SK-N-SH (cell line): ENCODE results near the gene PRKCQ. TPM values are rescaled to one million over a fixed set of nuclear protein-coding genes. Genes with fewer than 3 reads are reported as not detected.

Source experiments
- CTCF ChIA-PET: fragments of 300-600, 350-600 bp; formaldehyde crosslinking; extraction: SDS; loops from one replicate; lab custom pipeline; 2021; lab: Yijun Ruan, JAX
- POLR2A ChIA-PET: fragments of 350-600 bp; sonication (Branson Sonifier 250); formaldehyde crosslinking; extraction: SDS; loops from one replicate; lab custom pipeline; 2020; ENCODE audit warnings: antibody characterized with exemption, inconsistent platforms; lab: Yijun Ruan, JAX
- DNase-seq: peaks from one replicate; pipeline ENCODE4 v3.0.0; 2012
- H2AFZ ChIP-seq: fragments of 200-600 bp; sonication (generic); 2 replicates; pipeline ENCODE4 v1.8.1; 2016; ENCODE audit warnings: antibody characterized with exemption, mild to moderate bottlenecking, low read depth
- H3F3A ChIP-seq: fragments of 200-600 bp; sonication (generic); replicated peaks from 2 replicates; pipeline ENCODE3; 2016; ENCODE audit warnings: antibody characterized with exemption, mild to moderate bottlenecking; ENCODE audit not compliant: insufficient read depth
- H3K27ac ChIP-seq, 2 experiments: fragments of 200-500 bp in 1 of 2; fragments of 200-600 bp in 1 of 2; sonication (Bioruptor generic) in 1 of 2; sonication (generic), shearing (Covaris generic) in 1 of 2; 2 replicates each; pipeline versions ENCODE4 v1.5.1 to v1.6.1; 2014 to 2016; ENCODE audit warnings: low read depth in 2 of 2, inconsistent platforms in 1 of 2, low read length in 1 of 2, mild to moderate bottlenecking in 1 of 2, mixed read lengths in 1 of 2
- H3K27me3 ChIP-seq: fragments of 200-600 bp; sonication (generic), shearing (Covaris generic); 2 replicates; pipeline ENCODE4 v1.6.1; 2016; ENCODE audit warnings: mixed run types; ENCODE audit not compliant: insufficient read depth
- H3K36me3 ChIP-seq, 2 experiments: fragments of 200-500 bp in 1 of 2; fragments of 200-600 bp in 1 of 2; sonication (Bioruptor generic) in 1 of 2; sonication (generic) in 1 of 2; replicated peaks in 1 of 2; 2 replicates each; pipeline versions ENCODE3 to v1.5.1; 2014 to 2016; ENCODE audit warnings: low read length in 1 of 2, mild to moderate bottlenecking in 1 of 2; ENCODE audit not compliant: insufficient read depth in 2 of 2, control insufficient read depth in 1 of 2
- H3K4me1 ChIP-seq, 2 experiments: fragments of 200-500 bp in 1 of 2; fragments of 200-600 bp in 1 of 2; sonication (Bioruptor generic) in 1 of 2; sonication (generic), shearing (Covaris generic) in 1 of 2; 2 replicates each; pipeline versions ENCODE4 v1.5.1 to v1.6.1; 2014 to 2016; ENCODE audit warnings: low read depth in 1 of 2, low read length in 1 of 2, mixed run types in 1 of 2; ENCODE audit not compliant: insufficient read depth in 2 of 2, control insufficient read depth in 1 of 2
- H3K4me2 ChIP-seq: fragments of 200-600 bp; sonication (generic), shearing (Covaris generic); 2 replicates; pipeline ENCODE4 v1.6.1; 2017; ENCODE audit warnings: mixed run types
- H3K4me3 ChIP-seq, 2 experiments: fragments of 200-500 bp in 1 of 2; fragments of 200-600 bp in 1 of 2; sonication (Bioruptor generic) in 1 of 2; sonication (generic), shearing (Covaris generic) in 1 of 2; 2 replicates each; pipeline versions ENCODE4 v1.5.1 to v1.8.1; 2014 to 2016; ENCODE audit warnings: low read depth in 2 of 2, inconsistent platforms in 1 of 2, low read length in 1 of 2, mild to moderate bottlenecking in 1 of 2, mixed read lengths in 1 of 2, moderate library complexity in 1 of 2
- H3K79me2 ChIP-seq: fragments of 200-600 bp; sonication (generic); 2 replicates; pipeline ENCODE4 v1.8.1; 2017; ENCODE audit warnings: mild to moderate bottlenecking; ENCODE audit not compliant: insufficient read depth
- H3K9ac ChIP-seq: fragments of 200-600 bp; sonication (generic); 2 replicates; pipeline ENCODE4 v1.6.1; 2017; ENCODE audit warnings: mixed run types
- H3K9me2 ChIP-seq: fragments of 200-600 bp; sonication (generic); 2 replicates; pipeline ENCODE4 v1.6.1; 2017; ENCODE audit warnings: mixed run types
- H3K9me3 ChIP-seq: fragments of 200-600 bp; sonication (generic); 2 replicates; pipeline ENCODE4 v1.6.1; 2017; ENCODE audit warnings: mixed run types, mild to moderate bottlenecking, moderate library complexity
- H4K20me1 ChIP-seq: fragments of 200-600 bp; sonication (generic); 2 replicates; pipeline ENCODE4 v1.6.1; 2017; ENCODE audit warnings: mild to moderate bottlenecking, mixed run types; ENCODE audit not compliant: insufficient read depth
- CTCF ChIP-seq: fragments of 200-600 bp; sonication (generic); IDR thresholded peaks from 2 replicates; pipeline ENCODE4 v1.6.1; 2017; ENCODE audit warnings: antibody characterized with exemption, mild to moderate bottlenecking, moderate library complexity
- ELF1 ChIP-seq: IDR thresholded peaks from 2 replicates; pipeline ENCODE4 v1.4.0; 2012
- EP300 ChIP-seq, 2 experiments: IDR thresholded peaks; 2 replicates each; pipeline versions ENCODE4 v1.4.0 to v1.6.1; 2012; ENCODE audit warnings: borderline replicate concordance in 1 of 2, low read depth in 1 of 2, low read length in 1 of 2
- JUND ChIP-seq: IDR thresholded peaks from 2 replicates; pipeline ENCODE4 v1.4.0; 2012
- MEF2A ChIP-seq: IDR thresholded peaks from 2 replicates; pipeline ENCODE4 v1.4.0; 2012; ENCODE audit warnings: low read depth, borderline replicate concordance
- MXI1 ChIP-seq: IDR thresholded peaks from 2 replicates; pipeline ENCODE4 v1.6.1; 2012; ENCODE audit warnings: mild to moderate bottlenecking, low read depth, low read length, improper control_type of control experiment
- NFIC ChIP-seq: IDR thresholded peaks from 2 replicates; pipeline ENCODE4 v1.4.0; 2012; ENCODE audit warnings: borderline replicate concordance
- RXRA ChIP-seq: IDR thresholded peaks from 2 replicates; pipeline ENCODE4 v1.4.0; 2012; ENCODE audit warnings: low read depth, mild to moderate bottlenecking, borderline replicate concordance
- SIN3A ChIP-seq: IDR thresholded peaks from 2 replicates; pipeline ENCODE4 v1.6.1; 2012; ENCODE audit warnings: low read depth, mild to moderate bottlenecking, low read length, moderate library complexity, borderline replicate concordance
- SMC3 ChIP-seq: IDR thresholded peaks from 2 replicates; pipeline ENCODE4 v1.6.1; 2012; ENCODE audit warnings: low read depth, low read length, improper control_type of control experiment
- TAF1 ChIP-seq: IDR thresholded peaks from 2 replicates; pipeline ENCODE4 v1.6.1; 2012; ENCODE audit warnings: low read depth, mild to moderate bottlenecking, low read length, moderate library complexity, borderline replicate concordance
- USF1 ChIP-seq: IDR thresholded peaks from 2 replicates; pipeline ENCODE4 v1.4.0; 2012; ENCODE audit warnings: low read depth, borderline replicate concordance
- ZBTB33 ChIP-seq: IDR thresholded peaks from 2 replicates; pipeline ENCODE4 v1.4.0; 2012; ENCODE audit warnings: low read depth, borderline replicate concordance
- WGBS: methylation state at CpG from one replicate; pipeline ENCODE4 v1.1.6; 2017; ENCODE audit warnings: low lambda C conversion rate; 5-methylcytosine and 5-hydroxymethylcytosine counted together
- polyA plus RNA-seq, 3 experiments: library from polyadenylated mRNA; depleted of rRNA; stranded (reverse); fragments of >200 nt; gene quantifications; 2 replicates each; pipeline ENCODE4 v1.2.3, GENCODE V29; 2012

The PRKCQ gene
- polyA plus RNA-seq, 1 of the 3 experiments (the other 2 are of a cell fraction) = 0.18 TPM

DNA sequence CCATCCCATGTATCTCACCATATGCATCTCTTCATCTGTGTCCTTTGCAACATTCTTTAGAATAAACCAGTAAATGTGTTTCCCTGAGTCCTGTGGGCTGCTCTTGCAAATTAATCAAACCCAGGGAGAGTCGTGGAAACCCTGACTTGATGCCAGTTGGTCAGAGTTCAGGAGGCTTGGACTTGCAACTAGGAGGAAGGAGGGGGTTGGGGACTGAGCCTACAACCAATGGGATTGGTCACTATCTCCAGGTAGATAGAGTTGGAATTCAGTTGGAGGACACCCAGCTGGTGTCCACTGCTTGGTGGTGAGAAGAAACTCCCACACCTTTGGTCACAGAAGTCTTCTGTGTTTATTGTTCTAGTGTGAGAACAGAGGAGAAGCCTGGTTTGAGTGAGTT, 38.3 kb upstream of the PRKCQ start:
- no peaks in the 10 kb centered on the region for H4K20me1 ChIP-seq
- no peaks in the 10 kb centered on the region for H3F3A ChIP-seq
- no peaks in the 10 kb centered on the region for H3K79me2 ChIP-seq
- TF ChIP-seq MEF2A = no peak
- no peak for TF ChIP-seq JUND
- no peak for TF ChIP-seq TAF1
- TF ChIP-seq ELF1 = no peak
- TF ChIP-seq SIN3A = no peak
- TF ChIP-seq MXI1 = no peak
- no peak for TF ChIP-seq CTCF
- TF ChIP-seq ZBTB33 = no peak
- H3K36me3 ChIP-seq = no peaks in the 10 kb centered on the region
- H3K9me2 ChIP-seq = no peaks in the 10 kb centered on the region
- CTCF ChIA-PET = no interaction called here
- POLR2A ChIA-PET = no interaction called here
- DNase-seq = no peak
- H3K27ac ChIP-seq = no peak overlapping the region
- no peak overlapping the region for H2AFZ ChIP-seq
- no peak overlapping the region for H3K4me2 ChIP-seq
- H3K27me3 ChIP-seq = no peaks in the 10 kb centered on the region
- H3K4me1 ChIP-seq = no peaks in the 10 kb centered on the region
- 0% methylated on average over 1 of the region's 1 CpG for WGBS
- no peak overlapping the region for H3K4me3 ChIP-seq
- no peak overlapping the region for H3K9ac ChIP-seq
- no peaks in the 10 kb centered on the region for H3K9me3 ChIP-seq

DNA sequence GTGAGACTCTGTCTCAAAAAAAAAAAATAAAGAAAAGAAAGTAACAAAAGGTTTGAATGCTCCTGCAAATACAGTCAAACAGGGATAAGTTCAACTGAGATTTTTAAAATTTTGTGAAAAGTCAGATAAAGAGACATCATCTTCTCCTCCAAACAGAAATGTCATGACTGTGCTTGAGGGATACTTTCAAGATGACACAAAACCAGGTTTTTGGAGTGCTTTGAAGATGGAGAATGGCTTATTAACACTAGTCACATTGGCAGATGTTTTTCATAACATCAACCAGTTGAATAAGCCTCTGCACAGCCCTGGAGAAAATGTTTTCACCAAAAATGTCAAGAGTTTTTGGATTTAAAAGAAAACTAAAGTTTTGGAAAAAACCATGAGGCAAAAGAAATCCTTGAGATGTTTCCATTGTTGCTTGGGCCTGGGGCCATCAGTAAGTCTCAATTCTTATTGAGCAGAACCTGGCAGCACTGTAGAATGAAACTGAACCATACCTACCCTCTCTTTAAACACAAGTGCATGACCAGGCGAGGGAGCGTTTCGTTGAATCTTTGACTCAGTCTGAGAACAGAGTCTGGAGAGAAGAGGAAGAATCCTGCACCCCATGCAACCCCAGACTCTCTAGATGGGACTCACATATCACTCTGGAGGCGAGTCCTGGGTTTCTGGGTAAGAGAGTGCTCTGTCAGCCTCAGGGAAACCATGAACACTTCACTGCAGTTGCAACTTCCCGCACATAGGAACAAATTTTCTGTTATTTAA, 37.4 kb upstream of the PRKCQ start:
- no peaks in the 10 kb centered on the region for H3K79me2 ChIP-seq
- H3K36me3 ChIP-seq = no peaks in the 10 kb centered on the region
- no peak overlapping the region for H3K9ac ChIP-seq
- H3F3A ChIP-seq = no peaks in the 10 kb centered on the region
- TF ChIP-seq USF1 (no peak), SMC3 (no peak), TAF1 (no peak), NFIC (no peak), EP300 (IDR thresholded peaks at IDR 0.05; ENCODE audit: borderline replicate concordance in 1 of 2, low read depth in 1 of 2, low read length in 1 of 2) (no peak), RXRA (no peak)
- H3K9me3 ChIP-seq = no peaks in the 10 kb centered on the region
- no peak overlapping the region for H2AFZ ChIP-seq
- 33% methylated on average over 5 of the region's 5 CpGs for WGBS
- no peaks in the 10 kb centered on the region for H3K27me3 ChIP-seq
- no peaks in the 10 kb centered on the region for H3K4me1 ChIP-seq
- ChIA-PET CTCF (no interaction called here), POLR2A (no interaction called here)
- no peak overlapping the region for H3K4me3 ChIP-seq
- no peak for DNase-seq
- no peaks in the 10 kb centered on the region for H4K20me1 ChIP-seq
- no peak overlapping the region for H3K27ac ChIP-seq
- H3K9me2 ChIP-seq = no peaks in the 10 kb centered on the region
- H3K4me2 ChIP-seq = no peak overlapping the region
